ENCODE data around the gene ANGPTL2.

Gene ANGPTL2

GRCh38 chr9:127051881-127052595 lies 70.4 kb downstream of the ANGPTL2 start:
- no peak for DNase-seq (ENCODE audit: low spot score)
- TF ChIP-seq CTCF (IDR thresholded peaks at IDR 0.05; ENCODE audit: extremely low read depth, missing control alignments): no peak

- no peak for TF ChIP-seq CTCF (IDR thresholded peaks at IDR 0.05; ENCODE audit: extremely low read depth, missing control alignments)
- DNase-seq (ENCODE audit: low spot score): no peak
Observed at GRCh38 chr9:127050591-127051001, 71.8 kb downstream of the ANGPTL2 start.

GRCh38 chr9:127050152-127050551 lies 72.3 kb downstream of the ANGPTL2 start:
- no peak for DNase-seq (ENCODE audit: low spot score)
- no peak for TF ChIP-seq CTCF (IDR thresholded peaks at IDR 0.05; ENCODE audit: extremely low read depth, missing control alignments)

- no peak for DNase-seq (ENCODE audit: low spot score)
Observed at GRCh38 chr9:127049581-127049980, 72.9 kb downstream of the ANGPTL2 start.

GRCh38 chr9:127049044-127049443 lies 73.4 kb downstream of the ANGPTL2 start:
- no peak for DNase-seq (ENCODE audit: low spot score)
- no peak for TF ChIP-seq CTCF (IDR thresholded peaks at IDR 0.05; ENCODE audit: extremely low read depth, missing control alignments)

More at GRCh38 chr9:127049581-127049980, 72.9 kb downstream of the ANGPTL2 start:
- no peak for TF ChIP-seq CTCF (IDR thresholded peaks at IDR 0.05; ENCODE audit: extremely low read depth, missing control alignments)

- DNase-seq (ENCODE audit: low spot score): no peak
- TF ChIP-seq CTCF (IDR thresholded peaks at IDR 0.05; ENCODE audit: extremely low read depth, missing control alignments): no peak
Observed at GRCh38 chr9:127047971-127048370, 74.5 kb downstream of the ANGPTL2 start.

GRCh38 chr9:127045148-127045547 lies 77.3 kb downstream of the ANGPTL2 start:
- no peak for TF ChIP-seq CTCF (IDR thresholded peaks at IDR 0.05; ENCODE audit: extremely low read depth, missing control alignments)
- no peak for DNase-seq (ENCODE audit: low spot score)
